ENCODE data around the gene LSM14B. TPM values are rescaled to one million over a fixed set of nuclear protein-coding genes. Genes with fewer than 3 reads are reported as not detected.

LSM14B gene
- total RNA-seq (10 to 100 TPM; 36.0 to 36.2 TPM), polyA plus RNA-seq (ENCODE audit: insufficient read length in 6 of 6) (10 to 100 TPM; 57.1 to 62.3 (median 59.9) TPM)
- long read RNA-seq, donor 1, partial matches to known transcripts = 11 of 19 reads
- long read RNA-seq, donor 1, other reads (novel, unspliced or antisense) = 0 of 19 reads
- long read RNA-seq, donor 2, partial matches to known transcripts = 0 of 9 reads
- long read RNA-seq, donor 2, other reads (novel, unspliced or antisense) = 5 of 9 reads
- long read RNA-seq, donor 3, partial matches to known transcripts = 0 of 2 reads
- long read RNA-seq, donor 3, other reads (novel, unspliced or antisense) = 0 of 2 reads
- long read RNA-seq, donor 4, partial matches to known transcripts = 0 of 1 reads
- long read RNA-seq, donor 4, other reads (novel, unspliced or antisense) = 1 of 1 reads
- long read RNA-seq, donor 5, partial matches to known transcripts = 0 of 10 reads
- long read RNA-seq, donor 5, other reads (novel, unspliced or antisense) = 7 of 10 reads
- long read RNA-seq, donor 6, partial matches to known transcripts = 0 of 1 reads
- long read RNA-seq, donor 6, other reads (novel, unspliced or antisense) = 0 of 1 reads
- long read RNA-seq, donor 7, partial matches to known transcripts = 0 of 1 reads
- long read RNA-seq, donor 7, other reads (novel, unspliced or antisense) = 0 of 1 reads
- long read RNA-seq, donor 8, partial matches to known transcripts = 0 of 1 reads
- long read RNA-seq, donor 8, other reads (novel, unspliced or antisense) = 0 of 1 reads
- long read RNA-seq, donor 9 = 0 reads
- long read RNA-seq, donor 10 = 0 reads
- long read RNA-seq, donor 11, partial matches to known transcripts = 0 of 13 reads
- long read RNA-seq, donor 11, other reads (novel, unspliced or antisense) = 9 of 13 reads
- long read RNA-seq, donor 12, partial matches to known transcripts = 0 of 3 reads
- long read RNA-seq, donor 12, other reads (novel, unspliced or antisense) = 0 of 3 reads

DNA sequence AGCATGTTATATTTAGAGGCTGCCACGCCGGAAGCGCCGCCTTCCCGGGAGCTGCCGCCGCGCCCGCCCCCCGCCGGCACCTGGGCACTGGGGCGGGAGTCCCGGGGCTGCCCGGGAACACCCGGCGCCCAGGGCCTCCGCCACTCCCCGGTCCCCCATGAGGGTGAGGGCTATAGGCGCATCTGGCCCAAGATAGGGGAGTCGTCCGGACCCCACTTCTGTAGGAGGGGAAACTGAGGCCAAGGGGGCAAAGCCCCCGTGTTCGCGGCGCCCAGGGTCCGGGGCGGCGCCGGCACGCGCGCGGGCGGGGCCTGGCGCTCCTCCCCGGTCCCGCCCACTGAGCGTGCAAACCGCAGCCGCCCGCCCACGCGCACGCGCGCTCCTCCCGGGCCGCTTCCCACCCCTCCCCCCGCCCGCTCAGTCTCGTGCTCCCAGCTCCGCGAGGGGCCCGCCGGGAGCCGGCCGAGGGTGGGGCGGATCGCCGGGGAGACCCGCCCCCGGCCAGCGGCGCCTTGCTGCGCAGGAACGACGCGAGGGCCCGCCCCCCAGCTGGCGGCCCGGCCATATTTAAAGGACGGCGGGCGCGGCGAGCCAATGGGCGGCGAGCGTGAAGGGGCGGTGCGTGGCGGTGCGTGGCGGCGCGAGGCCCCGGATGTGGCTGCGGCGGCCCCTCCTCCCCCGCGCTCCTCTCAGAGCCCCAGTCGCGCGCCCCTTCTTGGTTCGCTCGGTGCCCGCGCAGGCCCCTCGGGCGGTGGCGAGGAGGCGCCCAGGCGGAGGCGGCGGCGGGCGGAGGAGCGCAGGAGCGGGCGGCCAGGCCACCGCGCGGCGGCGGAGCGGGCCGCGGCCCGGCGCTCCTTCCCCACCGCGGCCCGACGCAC is at the start of gene LSM14B:
LSM14B (plus strand) TSS at position 700 of the 878 bp plus-strand sequence. CDS start 192 bp downstream, outside the sequence.
- DNase-seq (peak; percentile 95 to 99 (median 98)), ATAC-seq (peak; percentile 87)
- intact Hi-C loops (cut with DNase I) = loop anchor here in 1 of 2 donors (10.0 kb wide), 1 partner anchor 57 kb away; the partner anchor contains the start of gene TAF4
- peak within 1 kb of the TSS; percentile 67 to 85 for H3K4me3 ChIP-seq
- TF ChIP-seq, protein P1, sequence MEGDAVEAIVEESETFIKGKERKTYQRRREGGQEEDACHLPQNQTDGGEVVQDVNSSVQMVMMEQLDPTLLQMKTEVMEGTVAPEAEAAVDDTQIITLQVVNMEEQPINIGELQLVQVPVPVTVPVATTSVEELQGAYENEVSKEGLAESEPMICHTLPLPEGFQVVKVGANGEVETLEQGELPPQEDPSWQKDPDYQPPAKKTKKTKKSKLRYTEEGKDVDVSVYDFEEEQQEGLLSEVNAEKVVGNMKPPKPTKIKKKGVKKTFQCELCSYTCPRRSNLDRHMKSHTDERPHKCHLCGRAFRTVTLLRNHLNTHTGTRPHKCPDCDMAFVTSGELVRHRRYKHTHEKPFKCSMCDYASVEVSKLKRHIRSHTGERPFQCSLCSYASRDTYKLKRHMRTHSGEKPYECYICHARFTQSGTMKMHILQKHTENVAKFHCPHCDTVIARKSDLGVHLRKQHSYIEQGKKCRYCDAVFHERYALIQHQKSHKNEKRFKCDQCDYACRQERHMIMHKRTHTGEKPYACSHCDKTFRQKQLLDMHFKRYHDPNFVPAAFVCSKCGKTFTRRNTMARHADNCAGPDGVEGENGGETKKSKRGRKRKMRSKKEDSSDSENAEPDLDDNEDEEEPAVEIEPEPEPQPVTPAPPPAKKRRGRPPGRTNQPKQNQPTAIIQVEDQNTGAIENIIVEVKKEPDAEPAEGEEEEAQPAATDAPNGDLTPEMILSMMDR (IDR thresholded peaks at IDR 0.05) = no peak
- H3K27ac ChIP-seq = peak within 1 kb of the TSS; percentile 83 to 95
- peaks cover 0 to 21% of the 10 kb centered on the region in 2 donors for H3K27me3 ChIP-seq
- no peaks in the 10 kb centered on the region for H3K9me3 ChIP-seq
- peaks cover 0 to 25% of the 10 kb centered on the region in 2 donors for H3K36me3 ChIP-seq
- peaks cover 8 to 23% of the 10 kb centered on the region in 2 donors for H3K4me1 ChIP-seq

DNA sequence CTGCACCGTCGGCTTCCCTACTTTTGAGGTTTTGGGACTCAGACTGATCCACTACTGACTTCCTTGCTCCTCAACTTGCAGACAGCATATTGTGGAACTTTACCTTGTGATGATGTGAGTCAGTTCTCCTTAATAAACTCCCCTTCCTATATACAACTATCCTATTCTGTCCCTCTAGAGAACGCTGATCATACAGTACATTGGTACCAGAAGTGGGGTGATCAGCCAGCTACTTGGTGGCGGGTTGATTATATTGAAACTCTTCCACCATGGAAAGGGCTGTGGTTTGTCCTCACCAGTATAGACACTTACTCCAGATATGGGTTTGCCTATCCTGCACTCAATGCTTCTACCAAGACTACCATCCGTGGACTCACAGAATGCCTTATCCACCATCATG is 49.0 kb upstream of the LSM14B start:
- no peak overlapping the region for H3K27ac ChIP-seq
- H3K4me1 ChIP-seq = no peaks in the 10 kb centered on the region
- no peaks in the 10 kb centered on the region for H3K36me3 ChIP-seq
- intact Hi-C loops (cut with DNase I) = no loop called here
- DNase-seq = no peak
- H3K27me3 ChIP-seq = no peaks in the 10 kb centered on the region
- ATAC-seq = no peak
- TF ChIP-seq, protein P1 (IDR thresholded peaks at IDR 0.05) = no peak
- H3K4me3 ChIP-seq = no peak overlapping the region
- H3K9me3 ChIP-seq = peaks cover 0 to 48% of the 10 kb centered on the region in 2 donors

DNA sequence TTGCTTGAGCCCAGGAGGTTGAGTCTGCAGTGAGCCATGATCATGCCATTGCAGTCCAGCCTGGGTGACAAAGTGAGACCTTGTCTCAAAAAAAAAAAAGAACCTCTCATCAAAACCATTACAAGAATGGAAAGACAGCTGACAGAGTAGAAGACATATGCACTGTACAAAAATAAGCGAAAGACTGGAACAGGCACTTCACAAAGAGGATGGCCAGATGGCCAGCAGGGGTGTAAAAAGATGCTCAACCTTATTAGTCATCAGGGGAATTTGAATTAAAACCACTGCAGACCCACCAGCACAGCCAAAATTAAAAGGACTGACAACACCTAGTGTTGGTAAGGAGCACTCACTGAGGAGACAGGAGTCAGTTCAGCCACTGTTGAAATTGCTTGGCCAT is 43.1 kb upstream of the LSM14B start:
- no peaks in the 10 kb centered on the region for H3K36me3 ChIP-seq
- no peak overlapping the region for H3K27ac ChIP-seq
- peaks cover 0 to 17% of the 10 kb centered on the region in 2 donors for H3K27me3 ChIP-seq
- TF ChIP-seq, protein P1 (IDR thresholded peaks at IDR 0.05) = no peak
- DNase-seq = no peak
- H3K9me3 ChIP-seq = peaks cover 0 to 40% of the 10 kb centered on the region in 2 donors
- H3K4me1 ChIP-seq = no peaks in the 10 kb centered on the region
- H3K4me3 ChIP-seq = no peak overlapping the region
- ATAC-seq = no peak
- intact Hi-C loops (cut with DNase I) = no loop called here

DNA sequence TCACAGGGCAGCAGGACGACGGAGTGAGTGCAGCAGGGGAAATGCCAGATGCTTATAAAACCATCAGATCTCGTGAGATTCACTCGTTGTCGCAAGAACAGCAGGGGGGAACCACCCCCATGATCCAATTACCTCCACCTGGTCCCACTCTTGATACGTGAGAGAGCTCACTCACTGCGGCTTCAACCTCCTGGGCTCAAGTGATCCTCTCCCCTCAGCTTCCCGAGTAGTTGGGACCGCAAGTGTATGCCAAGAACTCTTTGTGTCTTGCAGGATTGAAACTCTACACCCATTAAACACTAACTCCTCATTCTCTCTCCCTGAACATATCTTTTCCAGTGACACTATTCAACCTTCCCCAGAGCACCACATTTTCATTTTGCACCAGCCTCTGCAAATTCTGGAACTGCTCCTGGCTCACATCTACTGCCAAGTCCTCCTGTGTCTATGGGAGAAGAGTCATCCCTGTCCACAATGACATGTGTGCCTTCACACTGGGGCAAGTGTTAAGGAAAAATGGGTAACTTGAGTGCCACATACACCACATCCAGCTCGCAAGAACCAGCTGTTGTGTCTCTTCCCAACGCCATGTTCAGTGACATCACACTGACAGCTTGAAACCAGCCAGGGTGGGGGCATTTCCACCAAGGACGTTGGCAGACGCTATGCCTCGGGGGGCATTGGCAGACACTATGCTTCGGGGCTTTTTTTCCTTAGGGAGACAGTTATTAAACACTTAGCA is 41.9 kb upstream of the LSM14B start:
- intact Hi-C loops (cut with DNase I) = no loop called here
- H3K4me3 ChIP-seq = no peak overlapping the region
- H3K4me1 ChIP-seq = no peaks in the 10 kb centered on the region
- no peak overlapping the region for H3K27ac ChIP-seq
- DNase-seq (no peak), ATAC-seq (no peak)
- peaks cover 0 to 29% of the 10 kb centered on the region in 2 donors for H3K9me3 ChIP-seq
- peaks cover 0 to 17% of the 10 kb centered on the region in 2 donors for H3K27me3 ChIP-seq
- TF ChIP-seq, protein P1 (IDR thresholded peaks at IDR 0.05) = no peak
- H3K36me3 ChIP-seq = no peaks in the 10 kb centered on the region
